ENCODE results near the gene OR6C68.

GRCh38 chr12:55499810-55500252, 7.7 kb downstream of the OR6C68 start:
- TF ChIP-seq POLR2AphosphoS5 (IDR thresholded peaks at IDR 0.05; ENCODE audit: insufficient read depth, low read depth, low read length) = no peak
- TF ChIP-seq EZH2 (IDR thresholded peaks at IDR 0.05; ENCODE audit: borderline replicate concordance, low read depth, low read length, severe bottlenecking) = no peak
- no peak for TF ChIP-seq CTCF (IDR thresholded peaks at IDR 0.05; ENCODE audit: extremely low read depth in 1 of 2, insufficient read depth in 1 of 2, low read depth in 1 of 2, low read length in 2 of 2)

Data from endothelial cell of umbilical vein (primary cell).